ENCODE results near the gene KIAA0513.
A peak's percentile ranks its signal among the peaks of the same experiment; 100 is the strongest.
"Not testable (repeated sequence)": the region's sequence is repeated elsewhere in the genome, so short reads cannot be mapped to it uniquely, and the experiment has no call there.

The KIAA0513 gene

GRCh38 chr16:85031451-85031850 is 3.9 kb downstream of the KIAA0513 start:
- DNase-seq = no peak

GRCh38 chr16:85032187-85032586 is 4.6 kb downstream of the KIAA0513 start:
- DNase-seq = not testable (repeated sequence)

DNA sequence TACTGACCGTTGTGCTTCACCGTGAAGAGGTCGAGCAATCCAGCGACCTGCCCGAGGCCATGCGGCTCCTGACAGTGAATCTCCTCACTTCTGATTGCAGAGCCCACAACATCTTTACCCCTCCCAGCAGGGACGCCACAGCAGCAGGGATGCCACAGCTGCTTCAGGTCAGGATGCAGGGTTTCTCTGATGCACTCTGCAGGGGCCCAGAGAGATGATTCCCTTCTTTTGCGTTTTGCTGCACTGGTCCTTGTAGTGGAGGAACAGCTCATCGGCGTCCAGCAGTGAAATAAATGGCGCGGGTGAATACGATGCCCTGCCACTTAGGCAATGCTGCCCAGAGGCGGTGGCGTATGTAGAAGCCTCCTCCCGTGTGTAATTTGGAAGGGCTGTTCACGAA is 5.6 kb downstream of the KIAA0513 start:
- DNase-seq = no peak

DNA sequence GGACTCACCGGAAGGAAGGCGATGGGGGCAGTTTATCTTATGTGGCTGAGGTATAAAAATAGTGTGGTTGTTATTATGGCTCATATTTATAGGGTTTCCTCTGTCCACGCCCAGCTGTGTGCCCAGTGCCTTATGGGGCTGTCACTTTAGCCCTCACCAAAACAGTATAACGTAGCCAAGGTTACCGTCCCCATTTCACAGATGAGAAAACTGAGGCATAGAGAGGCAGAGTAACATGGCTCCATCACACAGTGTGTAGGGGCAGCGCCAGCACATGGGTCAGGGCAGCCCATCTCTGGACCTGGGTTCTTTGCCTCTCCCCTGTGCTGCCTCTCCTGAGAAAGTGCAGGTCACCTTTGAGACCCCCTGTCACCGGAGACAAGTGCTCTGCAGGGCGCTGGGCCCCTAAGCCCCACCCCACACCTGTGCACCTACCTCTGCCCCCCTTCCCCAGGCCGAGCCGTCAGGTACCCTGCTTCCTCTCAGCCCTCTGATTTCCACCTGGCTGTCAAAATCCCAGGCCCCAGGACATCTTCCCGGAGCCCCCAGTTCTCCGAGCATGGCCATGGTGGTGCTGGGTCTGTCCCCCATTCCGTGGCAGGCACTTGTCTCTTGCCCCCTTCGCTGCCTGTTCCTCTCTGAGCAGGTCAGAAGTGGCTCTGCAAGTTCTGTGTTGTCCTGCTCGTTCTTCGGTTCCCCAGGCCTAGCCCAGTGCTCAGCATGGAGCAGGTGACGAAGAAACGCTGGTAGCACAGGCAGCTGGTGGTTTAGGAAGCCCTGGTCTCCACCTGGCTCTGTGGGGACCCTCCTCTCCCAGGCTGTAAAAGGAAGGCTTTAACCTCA is 7.2 kb downstream of the KIAA0513 start:
- DNase-seq = no peak

GRCh38 chr16:85036236-85037049 is 8.8 kb downstream of the KIAA0513 start:
- DNase-seq = peak; percentile 77

DNA sequence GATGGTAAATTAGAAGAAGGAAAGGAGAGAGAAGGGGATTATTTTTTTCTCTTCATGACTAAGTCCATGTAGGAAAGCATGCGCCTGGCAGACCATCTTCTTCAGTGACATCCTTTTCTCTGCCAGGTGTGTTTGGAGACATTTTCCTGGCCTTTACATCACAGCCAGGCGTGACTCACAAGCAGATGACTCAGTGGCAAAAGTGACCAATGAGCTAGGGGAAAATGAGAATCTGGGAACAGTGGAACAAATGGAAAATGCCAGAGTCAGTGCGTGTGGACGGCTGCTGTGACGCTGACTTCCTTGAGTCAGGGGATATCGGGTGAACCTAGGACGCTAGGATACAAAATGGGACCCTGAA is 9.4 kb downstream of the KIAA0513 start:
- peak; percentile 91 for DNase-seq

- DNase-seq = no peak
Measured at GRCh38 chr16:85037721-85038120, 10.1 kb downstream of the KIAA0513 start.

- no peak for DNase-seq
Measured at GRCh38 chr16:85040685-85041084, 13.1 kb downstream of the KIAA0513 start.

GRCh38 chr16:85041219-85042166 is 13.9 kb downstream of the KIAA0513 start:
- no peak for DNase-seq

DNA sequence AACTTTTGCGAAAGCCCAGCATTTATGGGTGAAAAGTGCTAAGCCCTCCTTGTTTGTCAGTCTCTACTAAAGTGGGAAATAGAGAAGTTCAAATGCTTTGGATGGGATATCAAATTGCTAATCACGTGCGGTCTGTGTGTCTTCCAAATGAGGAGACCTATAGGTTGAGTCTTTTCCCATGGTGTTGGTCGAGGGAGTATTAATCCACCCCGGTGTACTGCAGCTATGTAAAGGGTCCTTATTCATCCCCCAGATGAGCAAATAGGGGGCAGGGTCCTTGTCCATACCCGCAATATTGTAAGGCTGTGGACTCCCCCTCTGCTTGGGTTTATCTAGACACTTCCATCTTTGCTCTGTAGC is 14.6 kb downstream of the KIAA0513 start:
- no peak for DNase-seq

DNA sequence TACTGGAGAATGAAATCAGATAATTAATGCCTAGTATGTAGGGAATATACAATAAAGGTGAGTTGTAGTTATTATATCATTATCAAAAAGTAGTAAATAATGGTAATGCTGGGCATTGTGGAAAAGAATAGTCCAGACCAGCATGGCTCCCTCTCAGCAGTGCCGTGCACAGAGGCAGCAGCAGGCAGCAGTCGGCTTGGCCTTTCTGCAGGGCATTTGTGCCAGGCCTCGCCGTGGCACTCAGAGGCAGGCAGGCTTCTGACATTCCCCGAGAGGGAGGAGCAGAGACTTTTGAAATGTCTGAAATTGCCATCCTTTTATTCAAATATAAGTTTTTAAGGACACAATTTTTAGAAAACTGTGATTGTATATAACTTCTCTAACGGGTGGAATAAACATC is 15.0 kb downstream of the KIAA0513 start:
- no peak for DNase-seq

GRCh38 chr16:85045077-85045476 is 17.5 kb downstream of the KIAA0513 start:
- no peak for DNase-seq

DNA sequence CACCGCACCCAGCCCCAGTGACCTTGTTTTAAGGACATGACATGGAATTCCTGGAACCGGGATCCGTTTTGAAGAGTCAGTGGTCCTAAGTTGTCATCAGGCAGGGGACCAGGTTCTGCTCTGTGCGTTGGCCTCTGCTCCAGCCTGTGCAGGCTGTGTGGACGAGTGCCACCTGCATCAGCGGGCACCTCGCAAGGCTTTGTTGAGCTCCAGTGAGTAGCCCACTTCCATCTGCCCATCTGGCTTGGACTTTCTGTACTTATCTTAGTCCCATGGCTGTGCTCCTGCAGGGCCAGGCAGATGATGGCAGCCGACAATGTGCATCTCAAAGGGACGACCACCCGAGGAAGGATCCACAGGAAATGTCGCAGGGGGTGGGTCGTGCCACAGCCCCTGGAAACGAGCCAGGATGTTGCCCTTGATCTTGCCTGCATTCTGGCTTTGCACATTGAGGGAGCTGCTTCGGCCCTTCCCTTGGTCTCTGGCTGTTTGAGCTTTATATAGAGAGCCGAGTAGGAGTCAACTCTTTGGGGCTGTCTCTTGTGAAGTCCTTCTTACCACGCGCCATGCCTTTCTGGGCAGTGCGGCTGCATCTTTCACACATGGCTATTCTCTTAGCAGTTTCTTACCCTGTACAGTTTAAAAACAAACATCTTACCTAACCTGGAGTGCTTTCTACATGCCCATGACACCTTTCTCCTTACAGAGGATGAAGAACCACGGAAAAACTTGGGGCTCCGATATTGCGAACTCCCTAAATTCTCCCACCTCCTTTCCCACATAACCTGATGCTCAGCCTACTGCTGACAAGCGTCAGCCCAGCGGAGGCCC is 18.3 kb downstream of the KIAA0513 start:
- no peak for DNase-seq

GRCh38 chr16:85046472-85046916 is 18.9 kb downstream of the KIAA0513 start:
- no peak for DNase-seq

DNA sequence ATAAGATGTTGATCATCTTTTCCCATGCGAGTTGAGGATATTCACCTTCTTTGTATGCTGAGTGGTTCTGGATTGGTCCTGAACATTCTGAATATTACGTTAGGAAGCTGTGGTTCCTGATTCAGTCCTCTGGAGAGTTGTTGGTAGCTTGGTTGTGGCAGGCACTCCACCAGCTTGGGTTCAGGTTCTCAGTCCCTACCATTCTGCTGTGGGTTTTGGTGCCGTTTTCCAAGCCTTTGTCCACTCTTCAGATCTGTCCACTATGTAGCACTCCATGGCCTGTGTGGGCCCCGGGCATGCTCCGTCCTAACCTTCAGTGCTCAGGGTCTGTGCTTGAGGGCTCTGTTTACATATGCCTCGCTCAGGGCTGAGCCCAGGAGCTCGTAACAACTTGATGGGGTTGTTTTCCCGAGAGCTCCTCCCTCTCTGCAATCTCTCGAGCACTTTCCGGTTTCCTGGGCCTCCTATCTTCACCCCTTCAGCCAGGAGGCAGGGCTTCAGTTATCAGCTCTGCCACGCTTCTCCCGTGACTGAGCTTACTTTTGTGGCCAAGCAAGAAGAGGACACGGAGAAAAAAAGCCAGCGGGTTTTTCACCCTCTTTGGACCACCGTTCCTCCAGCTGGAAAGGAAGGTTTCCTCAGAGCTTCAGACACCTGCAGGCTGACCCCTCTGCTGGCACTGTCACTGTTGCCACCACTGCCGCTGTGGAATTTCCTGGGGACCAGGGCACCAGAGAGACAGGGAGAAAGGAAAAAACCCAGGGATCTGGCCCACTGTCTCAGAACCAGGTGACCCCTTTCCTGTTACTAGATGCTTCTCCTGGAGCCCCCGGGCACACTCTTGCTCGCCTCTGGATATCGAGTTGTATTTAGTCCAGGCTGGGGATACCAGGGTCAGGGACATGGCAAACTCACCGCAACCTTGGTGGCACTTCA is 19.6 kb downstream of the KIAA0513 start:
- DNase-seq = peak; percentile 40

- DNase-seq = no peak
Measured at GRCh38 chr16:85047867-85048455, 20.4 kb downstream of the KIAA0513 start.

DNA sequence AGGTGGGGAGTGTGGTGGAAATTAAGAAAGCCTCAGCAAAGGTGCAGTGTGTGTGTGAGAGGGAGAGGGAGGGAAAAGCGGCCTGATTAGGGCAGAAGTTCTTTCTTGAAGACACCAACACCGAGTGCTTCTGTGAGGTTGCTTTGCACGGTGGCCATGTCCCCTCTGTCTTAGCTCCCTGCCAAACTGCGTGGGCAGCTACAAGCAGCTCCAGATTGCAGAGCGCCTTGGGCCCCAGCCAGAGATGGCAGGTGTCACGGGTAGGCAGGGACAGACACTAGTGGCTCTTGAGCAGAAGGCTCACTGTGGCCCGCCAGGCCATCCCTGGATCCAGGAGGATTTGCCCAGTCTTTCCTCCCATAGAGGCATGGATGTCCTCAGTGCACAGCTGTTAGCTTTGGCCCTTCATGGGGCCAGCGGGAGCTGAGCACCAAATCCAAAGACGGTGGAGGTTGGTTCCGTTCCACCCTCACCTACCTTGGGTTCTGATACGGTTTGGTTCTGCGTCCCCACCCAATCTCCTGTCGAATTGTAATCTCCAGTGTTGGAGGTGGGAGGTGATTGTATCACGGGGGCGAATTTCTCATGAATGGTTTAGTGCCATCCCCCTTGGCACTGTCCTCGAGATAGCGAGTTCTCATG is 21.4 kb downstream of the KIAA0513 start:
- no peak for DNase-seq

DNA sequence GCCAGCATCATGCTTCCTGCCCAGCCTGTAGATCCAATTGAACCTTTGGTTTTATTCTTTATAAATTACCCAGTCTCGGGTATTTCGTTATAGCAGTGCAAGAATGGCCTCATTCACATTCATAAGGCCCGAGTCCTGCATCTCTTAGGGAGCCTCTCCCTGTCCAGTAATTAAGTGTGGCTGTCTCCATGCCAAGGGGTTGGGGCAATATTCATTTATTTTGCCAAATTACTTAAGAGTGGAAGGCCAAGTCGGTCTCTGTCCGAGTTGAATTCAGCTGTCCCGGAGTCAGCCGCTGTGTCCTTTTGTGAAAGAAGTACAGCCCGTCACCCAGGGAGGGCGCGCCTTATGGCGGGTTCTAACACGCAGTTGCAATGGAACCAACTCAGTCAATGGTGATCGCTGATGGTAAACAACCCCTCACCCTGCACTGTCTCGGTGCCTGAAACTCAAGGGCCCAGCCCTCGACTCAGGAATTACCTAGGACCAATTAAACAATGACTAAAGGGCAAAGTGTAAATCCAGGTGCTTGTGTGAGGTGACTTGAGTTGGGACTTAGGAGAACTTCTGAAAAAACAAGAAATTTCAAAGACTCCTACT is 22.2 kb downstream of the KIAA0513 start:
- no peak for DNase-seq

DNA sequence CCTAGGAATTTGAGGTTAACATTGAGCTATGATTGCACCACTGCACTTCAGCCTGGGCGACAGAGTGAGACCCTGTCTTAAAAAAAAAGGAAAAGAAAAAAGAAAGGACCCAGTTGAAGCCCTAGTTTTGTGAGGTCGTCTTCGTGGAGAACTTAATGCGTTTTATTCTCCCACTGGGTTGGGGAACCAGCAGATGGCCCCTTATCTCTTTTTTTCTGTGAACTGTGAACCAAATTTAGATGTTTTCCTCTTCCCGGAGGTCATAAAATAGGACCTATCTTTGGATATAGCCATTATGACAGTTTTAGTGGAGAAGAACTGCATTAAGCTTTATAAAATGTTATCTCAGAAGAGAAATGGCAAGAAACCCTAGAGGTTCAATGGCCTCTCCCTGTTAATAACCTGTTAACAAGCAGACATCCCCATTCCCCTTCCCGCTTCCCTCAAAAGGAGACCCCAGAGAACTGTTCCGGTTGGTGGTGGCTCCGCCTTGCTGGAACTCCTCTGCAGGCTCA is 23.5 kb downstream of the KIAA0513 start:
- no peak for DNase-seq
